ENCODE results near the gene SRD5A1. TPM values are rescaled to one million over a fixed set of nuclear protein-coding genes. Genes with fewer than 3 reads are reported as not detected.

Gene SRD5A1
- total RNA-seq, 1 donor from 2014 or later = 16.2 TPM

GRCh38 chr5:6673031-6673430 is 39.8 kb downstream of the SRD5A1 start:
- Mint-ChIP-seq H3K4me3 (no peak overlapping the region), H3K9me3 (peaks cover 12% of the 10 kb centered on the region), H3K36me3 (peaks cover 30% of the 10 kb centered on the region), H3K4me1 (peaks cover 15% of the 10 kb centered on the region), H3K27ac (no peak overlapping the region), H3K27me3 (ENCODE audit: insufficient read depth, low read depth) (no peaks in the 10 kb centered on the region)
- H3K9ac ChIP-seq = no peak overlapping the region
- no peak overlapping the region for H3K4me3 ChIP-seq
- no peak for DNase-seq (ENCODE audit: low spot score)
- H3K36me3 ChIP-seq = no peaks in the 10 kb centered on the region
- H3K79me2 ChIP-seq (ENCODE audit: low read depth) = no peaks in the 10 kb centered on the region
- no peaks in the 10 kb centered on the region for H3K9me3 ChIP-seq (ENCODE audit: low read depth)
- no peaks in the 10 kb centered on the region for H4K20me1 ChIP-seq (ENCODE audit: low read depth)
- no peak for TF ChIP-seq EZH2phosphoT487 (IDR thresholded peaks at IDR 0.05)
- TF ChIP-seq EZH2 (IDR thresholded peaks at IDR 0.05) = no peak
- TF ChIP-seq, protein P1, sequence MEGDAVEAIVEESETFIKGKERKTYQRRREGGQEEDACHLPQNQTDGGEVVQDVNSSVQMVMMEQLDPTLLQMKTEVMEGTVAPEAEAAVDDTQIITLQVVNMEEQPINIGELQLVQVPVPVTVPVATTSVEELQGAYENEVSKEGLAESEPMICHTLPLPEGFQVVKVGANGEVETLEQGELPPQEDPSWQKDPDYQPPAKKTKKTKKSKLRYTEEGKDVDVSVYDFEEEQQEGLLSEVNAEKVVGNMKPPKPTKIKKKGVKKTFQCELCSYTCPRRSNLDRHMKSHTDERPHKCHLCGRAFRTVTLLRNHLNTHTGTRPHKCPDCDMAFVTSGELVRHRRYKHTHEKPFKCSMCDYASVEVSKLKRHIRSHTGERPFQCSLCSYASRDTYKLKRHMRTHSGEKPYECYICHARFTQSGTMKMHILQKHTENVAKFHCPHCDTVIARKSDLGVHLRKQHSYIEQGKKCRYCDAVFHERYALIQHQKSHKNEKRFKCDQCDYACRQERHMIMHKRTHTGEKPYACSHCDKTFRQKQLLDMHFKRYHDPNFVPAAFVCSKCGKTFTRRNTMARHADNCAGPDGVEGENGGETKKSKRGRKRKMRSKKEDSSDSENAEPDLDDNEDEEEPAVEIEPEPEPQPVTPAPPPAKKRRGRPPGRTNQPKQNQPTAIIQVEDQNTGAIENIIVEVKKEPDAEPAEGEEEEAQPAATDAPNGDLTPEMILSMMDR (IDR thresholded peaks at IDR 0.05) = no peak
- no peaks in the 10 kb centered on the region for H3K4me1 ChIP-seq
- H3K27ac ChIP-seq = no peak overlapping the region
- H3K4me2 ChIP-seq = no peak overlapping the region
- H3F3A ChIP-seq (ENCODE audit: low read depth) = no peaks in the 10 kb centered on the region
- no peak overlapping the region for H2AFZ ChIP-seq (replicated peaks)
- H3K27me3 ChIP-seq = no peaks in the 10 kb centered on the region

DNA sequence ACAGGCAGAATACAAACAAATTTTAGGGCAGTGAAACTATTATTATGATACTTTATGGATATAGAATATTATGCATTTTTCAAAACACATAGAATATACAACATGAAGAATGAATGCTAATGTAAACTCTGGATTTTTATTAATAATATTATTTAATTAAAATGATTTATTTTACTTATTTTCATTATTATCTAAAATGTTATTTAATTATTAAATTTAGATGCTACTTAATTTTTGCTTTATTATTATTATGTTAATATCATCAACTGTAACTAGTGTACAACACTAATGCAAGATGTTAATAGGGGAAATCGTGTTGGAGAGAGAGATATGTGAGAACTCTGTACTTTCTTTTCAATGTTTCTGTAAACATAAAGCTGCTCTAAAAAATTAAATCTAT is 40.7 kb downstream of the SRD5A1 start:
- no peak for TF ChIP-seq EZH2phosphoT487 (IDR thresholded peaks at IDR 0.05)
- TF ChIP-seq, protein P1 (IDR thresholded peaks at IDR 0.05) = no peak
- TF ChIP-seq EZH2 (IDR thresholded peaks at IDR 0.05) = no peak
- no peak overlapping the region for H3K4me3 Mint-ChIP-seq
- no peak for DNase-seq (ENCODE audit: low spot score)
- peaks cover 30% of the 10 kb centered on the region for H3K36me3 Mint-ChIP-seq
- Histone ChIP-seq H3K4me2 (no peak overlapping the region), H3K27me3 (no peaks in the 10 kb centered on the region), H4K20me1 (ENCODE audit: low read depth) (no peaks in the 10 kb centered on the region), H3K4me3 (no peak overlapping the region), H3K9me3 (ENCODE audit: low read depth) (no peaks in the 10 kb centered on the region), H3K4me1 (no peaks in the 10 kb centered on the region), H2AFZ (replicated peaks) (no peak overlapping the region), H3K36me3 (no peaks in the 10 kb centered on the region), H3K79me2 (ENCODE audit: low read depth) (no peaks in the 10 kb centered on the region), H3K9ac (no peak overlapping the region), H3F3A (ENCODE audit: low read depth) (no peaks in the 10 kb centered on the region), H3K27ac (no peak overlapping the region)
- H3K27ac Mint-ChIP-seq = no peak overlapping the region
- no peaks in the 10 kb centered on the region for H3K27me3 Mint-ChIP-seq (ENCODE audit: insufficient read depth, low read depth)
- H3K9me3 Mint-ChIP-seq = peaks cover 12% of the 10 kb centered on the region
- H3K4me1 Mint-ChIP-seq = peaks cover 11% of the 10 kb centered on the region

DNA sequence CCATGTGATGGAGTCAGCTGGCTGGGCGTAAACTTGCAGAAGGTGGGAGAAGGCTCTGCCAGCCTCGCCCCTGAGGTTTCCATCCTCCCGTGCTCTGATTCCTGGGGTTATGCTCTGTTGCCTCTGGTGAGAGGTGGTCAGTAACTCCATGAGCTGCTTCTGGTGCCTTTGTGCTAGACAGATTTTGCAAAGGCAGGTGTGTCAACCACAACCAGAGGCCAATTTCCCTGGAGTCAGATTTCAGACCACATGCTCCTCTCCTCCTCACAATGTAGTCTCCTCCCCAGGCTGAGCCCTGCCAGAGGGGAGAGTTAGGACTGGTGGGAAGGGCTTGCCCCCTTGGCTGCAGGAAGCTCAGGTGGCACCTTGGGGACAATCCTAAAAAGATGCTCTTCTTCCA is 41.2 kb downstream of the SRD5A1 start:
- H3K9ac ChIP-seq = no peak overlapping the region
- no peaks in the 10 kb centered on the region for H3K27me3 ChIP-seq
- no peaks in the 10 kb centered on the region for H3F3A ChIP-seq (ENCODE audit: low read depth)
- no peaks in the 10 kb centered on the region for H4K20me1 ChIP-seq (ENCODE audit: low read depth)
- Mint-ChIP-seq H3K4me3 (no peak overlapping the region), H3K4me1 (peaks cover 10% of the 10 kb centered on the region), H3K9me3 (peaks cover 12% of the 10 kb centered on the region), H3K36me3 (peaks cover 30% of the 10 kb centered on the region), H3K27ac (no peak overlapping the region), H3K27me3 (ENCODE audit: insufficient read depth, low read depth) (no peaks in the 10 kb centered on the region)
- no peaks in the 10 kb centered on the region for H3K36me3 ChIP-seq
- no peaks in the 10 kb centered on the region for H3K9me3 ChIP-seq (ENCODE audit: low read depth)
- H3K4me3 ChIP-seq = no peak overlapping the region
- TF ChIP-seq, protein P1 (IDR thresholded peaks at IDR 0.05) = no peak
- no peak for TF ChIP-seq EZH2 (IDR thresholded peaks at IDR 0.05)
- no peak for TF ChIP-seq EZH2phosphoT487 (IDR thresholded peaks at IDR 0.05)
- no peak overlapping the region for H3K27ac ChIP-seq
- H2AFZ ChIP-seq (replicated peaks) = no peak overlapping the region
- no peaks in the 10 kb centered on the region for H3K79me2 ChIP-seq (ENCODE audit: low read depth)
- no peaks in the 10 kb centered on the region for H3K4me1 ChIP-seq
- DNase-seq (ENCODE audit: low spot score) = no peak
- no peak overlapping the region for H3K4me2 ChIP-seq

All from neural progenitor cell (in vitro differentiated cells).